GM23338 (cell line): ENCODE data around the gene XDH.

Experiments
- CREB1 ChIP-seq: fragments of 250-450 bp; sonication (Bioruptor Pico); IDR thresholded peaks from 2 replicates; pipeline ENCODE4 v1.5.0; 2020; ENCODE audit warnings: low read depth, mild to moderate bottlenecking, moderate library complexity
- CTCF ChIP-seq, 2 experiments: fragments of 200-600 bp in 1 of 2; sonication (generic) in 1 of 2; conservative IDR thresholded peaks; 2 replicates each; pipeline versions ENCODE4 v1.5.1 to v1.6.1; 2016 to 2017; ENCODE audit warnings: antibody characterized with exemption in 2 of 2, low read depth in 2 of 2, mild to moderate bottlenecking in 2 of 2, moderate library complexity in 1 of 2
- ETS1 ChIP-seq: IDR thresholded peaks from 2 replicates; pipeline ENCODE4 v1.6.1; 2016; ENCODE audit warnings: antibody characterized with exemption
- EZH2 ChIP-seq: fragments of 200-600 bp; sonication (generic); IDR thresholded peaks from one replicate; pipeline ENCODE4 v1.8.0; 2017; ENCODE audit warnings: antibody characterized with exemption, mild to moderate bottlenecking, low read depth; ENCODE audit not compliant: unreplicated experiment
- EZH2phosphoT487 ChIP-seq: fragments of 200-600 bp; sonication (generic); IDR thresholded peaks from one replicate; pipeline ENCODE4 v1.8.1; 2018; ENCODE audit warnings: antibody characterized with exemption; ENCODE audit not compliant: unreplicated experiment
- POLR2AphosphoS5 ChIP-seq: IDR thresholded peaks from 2 replicates; pipeline ENCODE4 v1.6.1; 2016; ENCODE audit warnings: antibody characterized with exemption, low read depth
- REST ChIP-seq: IDR thresholded peaks from one replicate; pipeline ENCODE4 v1.6.1; 2018; ENCODE audit warnings: antibody characterized with exemption; ENCODE audit not compliant: unreplicated experiment

- TF ChIP-seq CTCF (conservative IDR thresholded peaks at IDR 0.05; ENCODE audit: low read depth in 2 of 2) (no peak), POLR2AphosphoS5 (no peak), CREB1 (CRISPR knock-in tag) (no peak), EZH2 (no peak), EZH2phosphoT487 (no peak), ETS1 (no peak), REST (no peak)
Measured at GRCh38 chr2:31365348-31365747, 49.2 kb downstream of the XDH start.
